H1 (cell line): ENCODE data around the gene MAP3K3. TPM values are rescaled to one million over a fixed set of nuclear protein-coding genes. Genes with fewer than 3 reads are reported as not detected.

Experiments
- EP300 ChIP-seq, 2 experiments: IDR thresholded peaks; 1 replicate in 1 of 2; 2 replicates in 1 of 2; pipeline ENCODE4 v1.6.1; 2011 to 2012; ENCODE audit warnings: low read depth in 2 of 2, low read length in 2 of 2, mild to moderate bottlenecking in 2 of 2, borderline replicate concordance in 1 of 2, inconsistent platforms in 1 of 2, moderate library complexity in 1 of 2
- GTF2F1 ChIP-seq: IDR thresholded peaks from 2 replicates; pipeline ENCODE4 v1.6.1; 2012; ENCODE audit warnings: low read depth, low read length, improper control_type of control experiment, borderline replicate concordance
- POLR2AphosphoS5 ChIP-seq: IDR thresholded peaks from 2 replicates; pipeline ENCODE4 v1.6.1; 2011; ENCODE audit warnings: low read depth, low read length
- RNF2 ChIP-seq: fragments of 200-900, 300-1000 bp; sonication (generic); IDR thresholded peaks from 2 replicates; pipeline ENCODE4 v1.7.1; 2016; ENCODE audit warnings: borderline replicate concordance, low read depth, mild to moderate bottlenecking, antibody characterized with exemption, low read length; ENCODE audit not compliant: poor library complexity, severe bottlenecking; ENCODE audit errors: missing control alignments
- SIRT6 ChIP-seq: IDR thresholded peaks from one replicate; pipeline ENCODE4 v1.7.1; 2012; ENCODE audit warnings: low read length, inconsistent platforms
- TBP ChIP-seq: IDR thresholded peaks from 2 replicates; pipeline ENCODE4 v1.6.1; 2011; ENCODE audit warnings: low read depth, low read length, improper control_type of control experiment
- polyA plus RNA-seq, 7 experiments: library from polyadenylated mRNA; depleted of rRNA in 3 of 7; stranded (reverse) in 5 of 7; unstranded in 2 of 7; fragments of >200 nt in 5 of 7; fragments of 200-250 nt in 2 of 7; gene quantifications; 1 replicate in 5 of 7; 2 replicates in 1 of 7; 4 replicates in 1 of 7; pipeline versions ENCODE4 v1.2.1 to v1.2.3, GENCODE V29; 2011 to 2013; ENCODE audit warnings: missing spikeins in 2 of 7, mixed read lengths in 2 of 7
- total RNA-seq: library from RNA; stranded (reverse); fragmentation: NEBNext Ultra II Directional; extraction: Animal tissue kit (Norgen Biotek cat#: 25700); gene quantifications from 2 replicates; pipeline ENCODE4 v1.2.1, GENCODE V29; 2021
- TF ChIP-seq, protein P1 (sequence below): fragments of 300-600 bp; sonication (generic); IDR thresholded peaks from 2 replicates; pipeline ENCODE4 v1.7.1; 2012; ENCODE audit warnings: low read length, moderate library complexity, mild to moderate bottlenecking, inconsistent platforms; ENCODE audit not compliant: insufficient replicate concordance

Gene MAP3K3
- total and polyA plus RNA-seq, 2 of the 8 experiments (the other 6 are each of a cell fraction or from before 2014, with no cell fraction given), result 10.3 to 21.0 TPM

DNA sequence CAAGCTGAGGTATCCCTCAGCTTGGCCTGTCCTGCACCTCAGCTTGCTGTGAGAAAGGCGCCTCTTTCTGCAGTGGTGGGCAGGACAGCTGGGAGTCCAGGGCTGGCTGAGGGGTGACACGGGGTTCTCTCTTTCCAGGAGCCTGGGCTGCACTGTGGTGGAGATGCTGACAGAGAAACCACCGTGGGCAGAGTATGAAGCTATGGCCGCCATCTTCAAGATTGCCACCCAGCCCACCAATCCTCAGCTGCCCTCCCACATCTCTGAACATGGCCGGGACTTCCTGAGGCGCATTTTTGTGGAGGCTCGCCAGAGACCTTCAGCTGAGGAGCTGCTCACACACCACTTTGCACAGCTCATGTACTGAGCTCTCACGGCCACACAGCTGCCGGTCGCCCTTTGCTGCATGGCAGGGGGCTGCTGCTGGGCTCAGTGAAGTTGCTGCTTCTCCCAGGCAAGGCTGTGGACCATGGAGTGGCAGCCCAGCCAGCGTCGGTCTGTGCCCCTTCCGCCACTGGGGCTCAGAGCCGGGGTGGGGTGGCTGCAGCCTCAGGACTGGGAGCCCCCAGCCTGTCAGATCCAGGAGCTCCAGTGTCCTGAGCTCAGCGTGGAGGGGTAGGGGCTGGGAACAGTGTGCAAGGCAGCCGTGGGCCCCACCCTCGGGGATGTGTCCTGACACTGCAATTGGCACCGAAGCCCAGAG, 71.3 kb downstream of the MAP3K3 start (continued):
- TF ChIP-seq RNF2 (no peak), SIRT6 (no peak), TBP (no peak), EP300 (IDR thresholded peaks at IDR 0.05; ENCODE audit: borderline replicate concordance in 1 of 2, low read depth in 2 of 2, low read length in 2 of 2) (no peak), GTF2F1 (no peak), POLR2AphosphoS5 (no peak)
- TF ChIP-seq, protein P1, sequence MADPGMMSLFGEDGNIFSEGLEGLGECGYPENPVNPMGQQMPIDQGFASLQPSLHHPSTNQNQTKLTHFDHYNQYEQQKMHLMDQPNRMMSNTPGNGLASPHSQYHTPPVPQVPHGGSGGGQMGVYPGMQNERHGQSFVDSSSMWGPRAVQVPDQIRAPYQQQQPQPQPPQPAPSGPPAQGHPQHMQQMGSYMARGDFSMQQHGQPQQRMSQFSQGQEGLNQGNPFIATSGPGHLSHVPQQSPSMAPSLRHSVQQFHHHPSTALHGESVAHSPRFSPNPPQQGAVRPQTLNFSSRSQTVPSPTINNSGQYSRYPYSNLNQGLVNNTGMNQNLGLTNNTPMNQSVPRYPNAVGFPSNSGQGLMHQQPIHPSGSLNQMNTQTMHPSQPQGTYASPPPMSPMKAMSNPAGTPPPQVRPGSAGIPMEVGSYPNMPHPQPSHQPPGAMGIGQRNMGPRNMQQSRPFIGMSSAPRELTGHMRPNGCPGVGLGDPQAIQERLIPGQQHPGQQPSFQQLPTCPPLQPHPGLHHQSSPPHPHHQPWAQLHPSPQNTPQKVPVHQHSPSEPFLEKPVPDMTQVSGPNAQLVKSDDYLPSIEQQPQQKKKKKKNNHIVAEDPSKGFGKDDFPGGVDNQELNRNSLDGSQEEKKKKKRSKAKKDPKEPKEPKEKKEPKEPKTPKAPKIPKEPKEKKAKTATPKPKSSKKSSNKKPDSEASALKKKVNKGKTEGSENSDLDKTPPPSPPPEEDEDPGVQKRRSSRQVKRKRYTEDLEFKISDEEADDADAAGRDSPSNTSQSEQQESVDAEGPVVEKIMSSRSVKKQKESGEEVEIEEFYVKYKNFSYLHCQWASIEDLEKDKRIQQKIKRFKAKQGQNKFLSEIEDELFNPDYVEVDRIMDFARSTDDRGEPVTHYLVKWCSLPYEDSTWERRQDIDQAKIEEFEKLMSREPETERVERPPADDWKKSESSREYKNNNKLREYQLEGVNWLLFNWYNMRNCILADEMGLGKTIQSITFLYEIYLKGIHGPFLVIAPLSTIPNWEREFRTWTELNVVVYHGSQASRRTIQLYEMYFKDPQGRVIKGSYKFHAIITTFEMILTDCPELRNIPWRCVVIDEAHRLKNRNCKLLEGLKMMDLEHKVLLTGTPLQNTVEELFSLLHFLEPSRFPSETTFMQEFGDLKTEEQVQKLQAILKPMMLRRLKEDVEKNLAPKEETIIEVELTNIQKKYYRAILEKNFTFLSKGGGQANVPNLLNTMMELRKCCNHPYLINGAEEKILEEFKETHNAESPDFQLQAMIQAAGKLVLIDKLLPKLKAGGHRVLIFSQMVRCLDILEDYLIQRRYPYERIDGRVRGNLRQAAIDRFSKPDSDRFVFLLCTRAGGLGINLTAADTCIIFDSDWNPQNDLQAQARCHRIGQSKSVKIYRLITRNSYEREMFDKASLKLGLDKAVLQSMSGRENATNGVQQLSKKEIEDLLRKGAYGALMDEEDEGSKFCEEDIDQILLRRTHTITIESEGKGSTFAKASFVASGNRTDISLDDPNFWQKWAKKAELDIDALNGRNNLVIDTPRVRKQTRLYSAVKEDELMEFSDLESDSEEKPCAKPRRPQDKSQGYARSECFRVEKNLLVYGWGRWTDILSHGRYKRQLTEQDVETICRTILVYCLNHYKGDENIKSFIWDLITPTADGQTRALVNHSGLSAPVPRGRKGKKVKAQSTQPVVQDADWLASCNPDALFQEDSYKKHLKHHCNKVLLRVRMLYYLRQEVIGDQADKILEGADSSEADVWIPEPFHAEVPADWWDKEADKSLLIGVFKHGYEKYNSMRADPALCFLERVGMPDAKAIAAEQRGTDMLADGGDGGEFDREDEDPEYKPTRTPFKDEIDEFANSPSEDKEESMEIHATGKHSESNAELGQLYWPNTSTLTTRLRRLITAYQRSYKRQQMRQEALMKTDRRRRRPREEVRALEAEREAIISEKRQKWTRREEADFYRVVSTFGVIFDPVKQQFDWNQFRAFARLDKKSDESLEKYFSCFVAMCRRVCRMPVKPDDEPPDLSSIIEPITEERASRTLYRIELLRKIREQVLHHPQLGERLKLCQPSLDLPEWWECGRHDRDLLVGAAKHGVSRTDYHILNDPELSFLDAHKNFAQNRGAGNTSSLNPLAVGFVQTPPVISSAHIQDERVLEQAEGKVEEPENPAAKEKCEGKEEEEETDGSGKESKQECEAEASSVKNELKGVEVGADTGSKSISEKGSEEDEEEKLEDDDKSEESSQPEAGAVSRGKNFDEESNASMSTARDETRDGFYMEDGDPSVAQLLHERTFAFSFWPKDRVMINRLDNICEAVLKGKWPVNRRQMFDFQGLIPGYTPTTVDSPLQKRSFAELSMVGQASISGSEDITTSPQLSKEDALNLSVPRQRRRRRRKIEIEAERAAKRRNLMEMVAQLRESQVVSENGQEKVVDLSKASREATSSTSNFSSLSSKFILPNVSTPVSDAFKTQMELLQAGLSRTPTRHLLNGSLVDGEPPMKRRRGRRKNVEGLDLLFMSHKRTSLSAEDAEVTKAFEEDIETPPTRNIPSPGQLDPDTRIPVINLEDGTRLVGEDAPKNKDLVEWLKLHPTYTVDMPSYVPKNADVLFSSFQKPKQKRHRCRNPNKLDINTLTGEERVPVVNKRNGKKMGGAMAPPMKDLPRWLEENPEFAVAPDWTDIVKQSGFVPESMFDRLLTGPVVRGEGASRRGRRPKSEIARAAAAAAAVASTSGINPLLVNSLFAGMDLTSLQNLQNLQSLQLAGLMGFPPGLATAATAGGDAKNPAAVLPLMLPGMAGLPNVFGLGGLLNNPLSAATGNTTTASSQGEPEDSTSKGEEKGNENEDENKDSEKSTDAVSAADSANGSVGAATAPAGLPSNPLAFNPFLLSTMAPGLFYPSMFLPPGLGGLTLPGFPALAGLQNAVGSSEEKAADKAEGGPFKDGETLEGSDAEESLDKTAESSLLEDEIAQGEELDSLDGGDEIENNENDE, result no peak
